Measurements from ENCODE around the gene INHBB. TPM values are rescaled to one million over a fixed set of nuclear protein-coding genes. Genes with fewer than 3 reads are reported as not detected.

INHBB gene
- total and polyA plus RNA-seq, 2 of the 4 experiments (the other 2 are of a cell fraction), result 0.18 to 0.92 TPM

DNA sequence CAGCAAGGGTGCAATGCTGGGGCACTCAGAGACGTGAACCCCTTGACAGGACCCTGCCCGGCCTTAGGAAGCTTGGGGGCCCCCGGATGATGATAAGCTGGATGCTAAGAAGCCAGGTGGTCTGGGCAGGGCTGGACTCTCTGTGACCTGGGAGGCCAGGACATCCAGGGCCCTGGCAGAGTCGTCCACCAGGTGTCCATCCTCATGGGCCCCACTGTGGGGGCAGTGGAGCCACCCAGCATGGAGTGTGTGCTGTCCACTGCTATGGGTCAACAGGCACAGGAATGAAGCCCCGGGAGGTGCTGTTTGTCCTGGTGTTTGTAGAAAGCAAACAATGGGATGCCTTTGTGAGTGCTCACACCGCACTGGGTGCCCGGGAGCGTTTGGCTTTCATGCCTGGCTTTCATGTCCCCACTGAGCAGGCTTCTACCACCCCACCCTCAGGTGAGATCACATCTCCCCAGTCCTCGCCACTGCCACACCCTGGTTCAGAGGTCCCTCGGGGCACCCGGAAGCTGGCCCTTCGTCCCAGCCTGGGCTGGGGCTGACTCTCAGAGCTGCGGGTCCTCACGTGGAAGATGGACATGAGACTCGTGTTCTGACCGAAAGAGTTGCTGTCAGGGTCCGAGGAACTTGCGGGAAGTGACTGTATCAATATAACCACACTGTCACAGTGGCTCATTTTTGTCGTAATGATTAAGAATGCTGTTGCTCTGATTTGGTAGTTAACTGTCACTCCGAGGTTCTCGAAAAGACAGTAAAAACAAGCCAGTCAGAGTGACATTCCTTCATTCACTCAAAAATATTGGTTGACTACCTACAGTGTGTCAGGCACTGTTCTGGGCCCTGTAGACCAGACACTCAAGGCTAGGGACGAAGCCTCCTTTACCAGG lies 53.3 kb downstream of the INHBB start:
- in situ Hi-C loops (cut with MboI; ENCODE audit: low sequenced_read_pairs) (no loop called here), intact Hi-C loops (cut with micrococcal nuclease) (no loop called here)

More for the DNA sequence above, 53.3 kb downstream of the INHBB start:
- TF ChIP-seq CHD1 (IDR thresholded peaks at IDR 0.05; ENCODE audit: low read depth, low read length) (no peak), RFX5 (IDR thresholded peaks at IDR 0.05; ENCODE audit: low read depth, low read length) (no peak), FOS (IDR thresholded peaks at IDR 0.05; ENCODE audit: low read depth, low read length) (no peak), USF2 (IDR thresholded peaks at IDR 0.05; ENCODE audit: low read depth, low read length) (no peak), RCOR1 (IDR thresholded peaks at IDR 0.05; ENCODE audit: insufficient replicate concordance, low read length) (no peak)
- Histone ChIP-seq H3K27ac (ENCODE audit: insufficient read depth, low read length) (no peak overlapping the region), H3K4me3 (ENCODE audit: insufficient read depth, low read depth, low read length) (no peak overlapping the region), H2BK20ac (ENCODE audit: low read depth, low read length) (no peak overlapping the region), H3K4me1 (ENCODE audit: control insufficient read depth, insufficient read depth, low read length) (peaks cover 7% of the 10 kb centered on the region; the same call in 1 of the 2 replicates), H3K23ac (ENCODE audit: low read depth, low read length) (no peak overlapping the region), H3K4ac (ENCODE audit: low read depth, low read length) (no peak overlapping the region), H3K14ac (replicated peaks; ENCODE audit: low read depth, low read length) (no peak overlapping the region), H4K91ac (ENCODE audit: insufficient read depth, low read depth, low read length) (no peak overlapping the region), H3K79me1 (ENCODE audit: low read depth in 1 of 2, low read length in 2 of 2) (no peaks in the 10 kb centered on the region), H3K27me3 (ENCODE audit: control insufficient read depth, insufficient read depth, low read length) (peaks cover 52% of the 10 kb centered on the region), H2BK15ac (ENCODE audit: low read depth, low read length) (no peak overlapping the region), H4K5ac (ENCODE audit: low read depth, low read length) (no peak overlapping the region), H2AFZ (replicated peaks; ENCODE audit: low read length, poor library complexity) (no peak overlapping the region), H4K20me1 (ENCODE audit: insufficient read depth, low read length) (0 out of 2 replicates have a peak, but pooled peaks cover 3% of the 10 kb centered on the region), H2BK5ac (ENCODE audit: low read depth, low read length, poor library complexity, severe bottlenecking) (no peak overlapping the region), H3K9me1 (ENCODE audit: insufficient read depth, low read length) (peaks cover 4% of the 10 kb centered on the region; the same call in 1 of the 2 replicates), H3K36me3 (ENCODE audit: control insufficient read depth, insufficient read depth, low read length) (no peaks in the 10 kb centered on the region), H4K8ac (ENCODE audit: low read depth in 2 of 2, low read length in 2 of 2) (no peak overlapping the region), H2AK9ac (replicated peaks; ENCODE audit: low read depth, low read length, poor library complexity) (no peak overlapping the region), H3K9me3 (ENCODE audit: control insufficient read depth, insufficient read depth, low read length) (no peaks in the 10 kb centered on the region), H3K9ac (ENCODE audit: low read depth, low read length) (no peak overlapping the region), H2AK5ac (ENCODE audit: low read depth, low read length) (no peak overlapping the region), H3K4me2 (ENCODE audit: low read depth, low read length) (no peak overlapping the region), H3K18ac (ENCODE audit: low read depth, low read length) (no peak overlapping the region), H2BK120ac (ENCODE audit: low read depth, low read length) (no peak overlapping the region), H3K56ac (ENCODE audit: extremely low read depth, insufficient read depth, low read length) (no peak overlapping the region)
- no TSS peak for BruUV-seq (replicated peaks)
- DNase-seq, result no peak
- ATAC-seq (ENCODE audit: low read depth), result no peak
- dilution Hi-C loops (cut with HindIII; ENCODE audit: low sequenced_read_pairs, unreplicated experiment), result no loop called here
- ChIA-PET CTCF (no interaction called here), POLR2A (ENCODE audit: unreplicated experiment) (no interaction called here)
- 61% methylated on average over 4 of the region's 22 CpGs; no CpG with 5 or more reads in 1 of the 2 experiments for WGBS, 2 experiments (ENCODE audit: extremely low coverage in 2 of 2, insufficient read length in 1 of 2)

Data from IMR-90 (cell line).